NCI-H128 (cell line): ENCODE results near the gene PEX11A.
"Not testable (repeated sequence)": the region's sequence is repeated elsewhere in the genome, so short reads cannot be mapped to it uniquely, and the experiment has no call there.

ENCODE experiments used
- DNase-seq: peaks from one replicate; lab custom pipeline; 2025; ENCODE audit not compliant: unreplicated experiment; lab: John Stamatoyannopoulos, UW

The PEX11A gene

GRCh38 chr15:89690276-89691218, at the start of gene PEX11A, which contains the start of gene WDR93:
PEX11A (minus strand) TSS chr15:89690754; CDS start chr15:89690632, 122 bp downstream.
WDR93 (plus strand) TSS chr15:89690811; CDS start chr15:89701747, 10,936 bp downstream.
- peak; percentile 43 for DNase-seq

GRCh38 chr15:89740137-89740536, 49.6 kb upstream of the PEX11A start:
- peak; percentile 55 for DNase-seq

DNA sequence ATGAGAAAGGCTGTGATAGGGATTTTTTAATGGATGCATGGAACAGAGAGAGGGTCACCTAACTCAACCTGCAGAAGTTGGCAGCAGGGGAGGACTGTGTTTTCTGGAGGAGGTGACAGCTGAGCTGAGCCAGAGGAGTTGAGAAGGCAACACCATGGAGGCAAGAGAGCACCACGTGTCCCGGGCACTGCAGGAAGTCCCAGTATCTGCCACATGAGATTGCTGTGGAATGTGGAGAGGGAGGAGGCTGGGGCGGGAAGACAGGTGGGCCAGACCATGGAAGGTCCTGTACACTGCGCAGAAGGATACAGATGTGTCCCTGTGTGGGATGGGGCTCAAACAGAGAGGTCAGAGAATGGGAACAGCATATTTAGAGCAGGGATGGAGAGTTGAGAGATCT, 45.2 kb upstream of the PEX11A start:
- DNase-seq: no peak

GRCh38 chr15:89732451-89733172, 42.1 kb upstream of the PEX11A start:
- DNase-seq: no peak

DNA sequence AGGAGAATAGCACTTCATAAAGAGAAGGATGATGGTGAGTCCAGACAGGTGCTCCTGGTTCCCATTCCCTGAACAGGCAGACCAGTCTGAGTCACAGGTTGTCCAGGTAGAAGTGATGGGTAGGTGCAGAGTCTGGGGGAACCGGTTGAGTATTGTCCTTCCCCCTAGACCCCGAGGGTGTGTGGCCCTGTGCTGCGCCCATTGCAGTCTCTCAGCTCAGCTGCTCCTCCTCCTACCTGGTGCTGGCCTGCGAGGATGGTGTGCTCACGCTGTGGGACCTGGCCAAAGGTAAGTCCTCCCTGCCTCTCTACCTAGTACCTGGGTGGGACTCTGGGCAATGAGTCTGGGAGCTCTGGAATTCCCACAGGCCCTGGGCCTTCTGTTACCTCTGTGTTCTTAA, 40.7 kb upstream of the PEX11A start:
- no peak for DNase-seq

GRCh38 chr15:89728254-89728653, 37.7 kb upstream of the PEX11A start:
- DNase-seq: no peak

DNA sequence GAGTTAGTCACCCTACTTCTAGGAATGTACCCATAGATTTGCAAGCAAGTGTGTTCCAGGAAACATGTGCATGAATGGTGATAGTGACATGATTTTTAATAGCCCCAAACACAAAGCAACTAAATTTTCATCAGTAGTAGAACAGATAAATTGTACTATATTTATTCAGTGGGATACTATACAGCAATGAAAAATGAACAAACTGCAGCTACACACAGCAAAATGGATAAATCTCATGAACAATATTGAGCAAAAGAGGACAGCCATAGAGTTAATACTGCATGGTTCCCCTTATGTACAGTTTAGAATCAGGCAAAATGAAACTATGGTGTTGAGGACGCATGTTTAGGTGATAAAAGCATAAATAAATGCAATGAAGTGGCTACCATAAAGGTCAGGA, 34.5 kb upstream of the PEX11A start:
- no peak for DNase-seq

DNA sequence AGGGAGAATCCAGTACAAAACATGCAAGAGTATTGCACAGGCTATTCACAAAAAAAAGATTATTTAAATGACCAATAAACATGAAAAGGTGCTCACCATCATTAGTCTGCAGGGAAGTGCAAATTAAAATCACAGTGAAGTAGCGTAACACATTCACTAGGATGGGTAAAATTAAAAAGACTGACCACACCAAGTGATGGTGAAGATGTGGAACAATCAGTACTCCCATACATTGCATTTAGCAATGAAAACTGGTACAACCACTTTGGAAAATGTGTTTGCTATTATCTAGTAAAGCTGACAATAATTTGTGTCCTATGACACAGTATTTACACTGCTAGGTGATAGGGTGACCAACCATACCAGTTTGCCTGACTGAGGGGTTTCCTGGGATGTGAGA, 34.1 kb upstream of the PEX11A start:
- DNase-seq: no peak

DNA sequence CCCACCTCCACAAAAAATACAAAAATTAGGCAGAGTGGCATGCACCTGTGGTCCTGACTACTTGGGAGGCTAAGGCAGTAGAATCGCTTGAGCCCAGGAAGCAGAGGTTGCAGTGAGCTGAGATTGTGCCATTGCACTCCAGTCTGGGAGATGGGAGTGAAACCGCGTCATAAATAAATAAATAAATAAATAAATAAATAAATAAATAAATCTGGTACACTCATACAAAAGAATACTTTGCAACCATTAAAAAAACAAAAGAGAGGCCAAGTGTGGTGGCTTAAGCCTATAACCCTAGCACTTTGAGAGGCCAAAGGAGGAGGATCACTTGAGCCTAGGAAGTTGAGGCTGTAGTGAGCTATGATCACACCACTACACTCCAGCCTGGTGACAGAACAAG, 32.5 kb upstream of the PEX11A start:
- DNase-seq: no peak

DNA sequence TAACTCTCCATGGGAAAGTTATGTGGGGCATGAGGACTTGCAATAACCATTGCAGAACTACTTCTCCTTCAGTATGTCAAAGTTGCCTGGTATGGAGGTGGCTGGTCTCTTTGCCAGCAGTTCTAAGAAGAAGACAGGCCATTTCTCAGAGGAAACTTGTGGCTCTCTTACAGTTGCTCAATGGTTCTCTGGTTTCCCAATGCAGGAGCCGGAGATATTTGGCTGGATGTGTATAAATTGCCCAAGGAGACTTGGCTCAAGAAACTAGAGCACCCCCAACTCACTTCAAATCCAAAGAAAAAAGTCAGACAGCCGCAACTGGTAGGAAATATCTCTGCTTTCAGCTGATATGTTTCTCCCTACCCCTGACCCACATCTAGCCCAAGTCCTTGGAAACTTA, 24.2 kb upstream of the PEX11A start:
- no peak for DNase-seq

DNA sequence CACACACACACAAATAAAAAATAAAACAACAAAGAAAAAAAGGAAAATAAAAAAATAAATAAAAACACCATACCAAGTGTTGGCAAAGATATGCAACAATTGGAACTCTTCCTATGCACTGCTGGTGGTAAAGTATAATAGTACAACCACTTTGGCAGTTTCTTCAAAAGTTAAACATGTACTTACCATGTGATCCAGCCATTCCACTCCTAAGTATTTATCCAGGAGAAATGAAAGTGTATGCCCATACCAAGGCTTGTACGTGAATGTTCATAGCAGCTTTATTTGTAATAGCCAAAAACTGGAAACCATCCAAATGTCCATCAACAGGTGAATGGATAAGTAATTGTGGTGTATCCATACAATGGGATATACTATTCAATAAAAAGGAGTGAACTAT, 17.0 kb upstream of the PEX11A start:
- no peak for DNase-seq

DNA sequence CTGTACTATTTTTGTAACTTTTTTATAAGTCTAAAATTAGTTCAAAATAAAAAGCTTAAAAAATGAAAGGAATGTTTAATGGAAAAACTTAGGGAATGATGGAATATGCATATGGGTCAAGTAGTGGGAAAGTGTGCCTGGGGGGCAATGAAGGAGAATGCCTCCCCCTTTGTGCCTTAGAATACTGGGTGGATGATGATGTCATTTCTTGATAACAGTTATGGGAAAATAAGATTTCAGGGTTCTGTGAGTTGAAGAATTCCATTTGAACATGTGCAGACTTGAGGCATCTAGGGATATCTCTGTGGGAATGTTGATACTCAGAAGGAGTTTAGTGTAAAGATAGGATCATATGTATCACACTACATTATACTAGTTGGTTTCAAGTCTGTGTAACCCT, 13.9 kb upstream of the PEX11A start:
- DNase-seq: no peak

DNA sequence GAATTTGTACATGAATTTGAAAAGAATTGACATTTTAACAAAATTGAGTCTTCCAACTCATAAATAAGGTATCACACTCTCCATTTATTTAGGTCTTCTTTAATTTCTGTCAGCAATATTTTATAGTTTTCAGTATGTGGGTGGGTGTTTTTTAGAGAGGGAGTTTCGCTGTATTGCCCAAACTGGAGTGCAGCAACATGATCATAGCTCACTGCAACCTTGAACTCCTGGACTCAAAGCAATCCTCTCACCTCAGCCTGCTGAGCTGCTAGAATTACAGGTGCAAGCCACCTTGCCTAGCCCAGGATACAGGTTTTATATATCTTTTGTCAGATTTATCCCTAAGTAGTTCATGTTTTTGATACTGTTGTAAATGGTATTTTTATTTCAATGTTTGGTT, 4.6 kb upstream of the PEX11A start:
- no peak for DNase-seq

DNA sequence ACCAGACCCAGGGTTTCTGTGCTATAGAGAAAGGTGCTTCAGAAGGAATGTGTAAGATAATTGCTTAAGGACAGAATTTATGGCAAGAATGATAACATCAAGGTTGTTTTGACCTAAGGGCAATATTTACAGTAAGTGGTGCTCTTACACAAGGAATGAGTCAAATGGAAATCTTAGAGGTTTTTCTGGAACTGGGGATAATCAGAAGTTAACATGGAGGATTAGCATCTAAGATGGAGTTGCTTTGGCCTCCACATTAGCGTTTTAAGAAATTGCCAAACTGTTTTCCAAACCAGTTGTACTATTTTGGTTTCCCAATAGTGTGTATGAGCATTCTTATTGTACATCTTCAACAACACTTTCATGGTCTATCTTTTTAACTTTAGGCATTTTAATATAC, 3.1 kb upstream of the PEX11A start:
- no peak for DNase-seq

- no peak for DNase-seq
These were observed 2.5 kb upstream of the PEX11A start for GRCh38 chr15:89693091-89693490.

- not testable (repeated sequence) for DNase-seq
These were observed 651 bp downstream of the PEX11A start for GRCh38 chr15:89689930-89690275.

GRCh38 chr15:89686522-89686921, 4.0 kb downstream of the PEX11A start:
- DNase-seq: no peak

DNA sequence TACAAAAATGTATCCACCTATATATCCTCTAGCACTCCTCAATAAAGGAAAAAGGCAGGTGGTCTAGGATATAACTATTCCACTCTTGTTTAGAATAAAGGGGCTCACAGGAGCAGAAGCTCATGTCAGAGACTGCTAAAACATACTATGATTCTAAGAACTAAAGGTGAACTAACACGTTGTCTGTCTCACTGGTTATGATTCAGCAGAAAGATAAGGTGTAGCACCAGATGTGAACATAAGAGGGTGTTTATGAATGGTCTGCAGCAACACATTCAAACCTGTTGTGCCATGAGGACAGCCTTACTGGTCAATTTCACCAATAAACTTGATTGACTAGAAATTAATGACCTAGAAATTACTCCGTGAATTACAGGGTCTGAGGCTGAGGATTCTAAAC, 4.6 kb downstream of the PEX11A start:
- no peak for DNase-seq

GRCh38 chr15:89681146-89681545, 9.4 kb downstream of the PEX11A start:
- DNase-seq: no peak

- no peak for DNase-seq
These were observed 10.2 kb downstream of the PEX11A start for GRCh38 chr15:89680282-89680873.

DNA sequence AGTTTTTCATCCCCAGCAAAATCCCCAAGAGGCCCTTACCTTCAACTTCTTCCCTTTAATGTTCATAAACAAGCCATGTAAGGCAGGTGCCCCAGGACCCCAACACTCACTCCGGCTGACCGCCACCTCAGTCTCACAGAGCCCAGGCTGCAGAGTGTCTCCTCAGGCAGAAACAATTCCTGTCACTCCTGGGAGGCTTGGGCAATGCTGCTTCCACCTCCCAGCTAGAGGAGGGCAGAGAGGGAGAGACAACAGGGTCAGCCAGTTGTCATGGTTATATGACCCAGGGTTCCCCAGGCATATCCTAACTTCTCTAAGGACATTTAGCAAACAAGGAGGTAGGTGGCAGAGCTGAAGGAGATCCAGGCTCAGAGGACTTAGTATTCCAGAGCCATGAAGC, 11.3 kb downstream of the PEX11A start, which contains the start of gene PLIN1:
Gene PLIN1 (minus strand): TSS at position 156 of the 400 bp plus-strand sequence. CDS start 1,878 bp downstream, outside the sequence.
- DNase-seq: no peak

GRCh38 chr15:89677381-89677780, 13.2 kb downstream of the PEX11A start:
- no peak for DNase-seq
